OCI-LY7 (cell line): ENCODE measurements around the gene NR1I2. TPM values are rescaled to one million over a fixed set of nuclear protein-coding genes. Genes with fewer than 3 reads are reported as not detected.

Source experiments
- BruUV-seq: library from RNA; stranded (reverse); fragments of 400-500 nt; replicated peaks from 2 replicates; lab custom pipeline; 2021; lab: Mats Ljungman, UMichigan
- CTCF ChIA-PET: fragments of 300-600 bp; sonication (Branson Sonifier 250); formaldehyde crosslinking; loops from one replicate; lab custom pipeline; 2022; ENCODE audit warnings: antibody characterized with exemption; ENCODE audit not compliant: unreplicated experiment; lab: Charles Lee
- POLR2A ChIA-PET: fragments of 300-600 bp; sonication (Branson Sonifier 250); formaldehyde crosslinking; loops from one replicate; lab custom pipeline; 2022; ENCODE audit warnings: antibody characterized with exemption; lab: Charles Lee
- DNase-seq: peaks from one replicate; pipeline ENCODE4 v3.0.0-alpha.2; 2015; ENCODE audit warnings: low spot score
- H2AFZ ChIP-seq: fragments of 200-600 bp; sonication (generic), shearing (Covaris generic); 2 replicates; pipeline ENCODE4 v1.6.1; 2014; ENCODE audit warnings: mild to moderate bottlenecking, antibody characterized with exemption, low read length, moderate library complexity
- H3K27ac ChIP-seq: fragments of 200-600 bp; sonication (generic); 2 replicates; pipeline ENCODE4 v1.5.1; 2014; ENCODE audit warnings: mixed run types, low read depth, mild to moderate bottlenecking, moderate library complexity, low read length, inconsistent platforms; ENCODE audit not compliant: poor library complexity, severe bottlenecking
- H3K36me3 ChIP-seq: fragments of 200-600 bp; sonication (generic); 2 replicates; pipeline ENCODE4 v1.6.1; 2014; ENCODE audit warnings: mild to moderate bottlenecking, antibody characterized with exemption, low read length, moderate library complexity, mixed read lengths; ENCODE audit not compliant: insufficient read depth
- H3K4me1 ChIP-seq: fragments of 200-600 bp; sonication (generic); 2 replicates; pipeline ENCODE4 v1.5.1; 2014; ENCODE audit warnings: mild to moderate bottlenecking, low read length; ENCODE audit not compliant: insufficient read depth, poor library complexity, severe bottlenecking
- H3K4me2 ChIP-seq: fragments of 200-600 bp; sonication (generic); 2 replicates; pipeline ENCODE4 v1.6.1; 2014; ENCODE audit warnings: mild to moderate bottlenecking, low read length
- H3K4me3 ChIP-seq: fragments of 200-600 bp; sonication (generic); 2 replicates; pipeline ENCODE4 v1.5.1; 2014; ENCODE audit warnings: mild to moderate bottlenecking, low read depth, low read length; ENCODE audit not compliant: poor library complexity, severe bottlenecking
- H3K79me2 ChIP-seq: fragments of 200-600 bp; sonication (generic); 2 replicates; pipeline ENCODE4 v1.6.1; 2016; ENCODE audit warnings: low read depth, mild to moderate bottlenecking, low read length, moderate library complexity, mixed read lengths; ENCODE audit not compliant: insufficient read depth
- H3K9me2 ChIP-seq: fragments of 200-600 bp; sonication (generic); 2 replicates; pipeline ENCODE4 v1.6.1; 2016; ENCODE audit warnings: mild to moderate bottlenecking, low read length, mixed read lengths; ENCODE audit not compliant: insufficient read depth
- H3K9me3 ChIP-seq: fragments of 200-600 bp; sonication (generic); 2 replicates; pipeline ENCODE4 v1.6.1; 2014; ENCODE audit warnings: mild to moderate bottlenecking, mixed run types, low read length, mixed read lengths
- H4K20me1 ChIP-seq: fragments of 200-600 bp; sonication (generic); 2 replicates; pipeline ENCODE4 v1.6.1; 2014; ENCODE audit warnings: mild to moderate bottlenecking, antibody characterized with exemption, low read length, moderate library complexity, mixed read lengths; ENCODE audit not compliant: insufficient read depth
- EZH2phosphoT487 ChIP-seq: fragments of 200-600 bp; sonication (generic); IDR thresholded peaks from 2 replicates; pipeline ENCODE4 v1.6.1; 2018; ENCODE audit warnings: low read depth, borderline replicate concordance, mild to moderate bottlenecking, mixed run types, antibody characterized with exemption, low read length, moderate library complexity, mixed read lengths
- intact Hi-C: fragments of 100-400 bp; cut with micrococcal nuclease; formaldehyde crosslinking; loops from one replicate; pipeline ENCODE4 v1.10.0; 2022; ENCODE audit not compliant: unreplicated experiment
- total RNA-seq, 2 experiments: library from RNA; depleted of rRNA in 1 of 2; stranded (reverse); fragments of >200 nt in 1 of 2; shearing (Covaris generic) in 1 of 2; gene quantifications; 2 replicates each; pipeline ENCODE4 v1.2.3, GENCODE V29; 2014 to 2022
- TF ChIP-seq, protein P1 (sequence below): fragments of 200-600 bp; sonication (generic); conservative IDR thresholded peaks from 2 replicates; pipeline ENCODE4 v1.5.1; 2014; ENCODE audit warnings: mild to moderate bottlenecking, antibody characterized with exemption, low read length, moderate library complexity, mixed read lengths

Gene NR1I2
- total RNA-seq, 2 experiments from 2014 or later, result not detected

DNA sequence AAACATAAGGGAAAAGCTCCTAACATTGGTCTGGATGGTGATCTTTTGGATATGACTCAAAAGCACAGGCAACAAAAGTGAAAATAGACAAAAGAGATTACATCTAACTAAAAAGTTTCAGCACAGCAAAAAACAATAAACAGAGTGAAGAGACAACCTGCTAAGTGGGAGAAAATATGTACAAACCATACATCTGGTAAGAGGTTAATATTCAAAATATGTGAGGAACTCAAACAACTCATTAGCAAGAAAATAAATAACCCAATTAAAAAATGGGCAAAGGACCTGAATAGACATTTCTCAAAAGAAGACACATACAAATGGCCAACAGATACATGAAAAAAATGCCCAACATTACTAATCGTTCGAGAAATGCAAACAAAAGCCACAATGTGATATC lies 19.0 kb upstream of the NR1I2 start:
- ChIA-PET CTCF (no interaction called here), POLR2A (no interaction called here)
- Histone ChIP-seq H3K36me3 (no peaks in the 10 kb centered on the region), H3K27ac (no peak overlapping the region), H4K20me1 (no peaks in the 10 kb centered on the region), H3K4me2 (no peak overlapping the region), H2AFZ (no peak overlapping the region), H3K4me3 (no peak overlapping the region), H3K9me2 (no peaks in the 10 kb centered on the region), H3K4me1 (no peaks in the 10 kb centered on the region), H3K79me2 (no peaks in the 10 kb centered on the region), H3K9me3 (no peaks in the 10 kb centered on the region)
- no peak for TF ChIP-seq EZH2phosphoT487
- TF ChIP-seq, protein P1, sequence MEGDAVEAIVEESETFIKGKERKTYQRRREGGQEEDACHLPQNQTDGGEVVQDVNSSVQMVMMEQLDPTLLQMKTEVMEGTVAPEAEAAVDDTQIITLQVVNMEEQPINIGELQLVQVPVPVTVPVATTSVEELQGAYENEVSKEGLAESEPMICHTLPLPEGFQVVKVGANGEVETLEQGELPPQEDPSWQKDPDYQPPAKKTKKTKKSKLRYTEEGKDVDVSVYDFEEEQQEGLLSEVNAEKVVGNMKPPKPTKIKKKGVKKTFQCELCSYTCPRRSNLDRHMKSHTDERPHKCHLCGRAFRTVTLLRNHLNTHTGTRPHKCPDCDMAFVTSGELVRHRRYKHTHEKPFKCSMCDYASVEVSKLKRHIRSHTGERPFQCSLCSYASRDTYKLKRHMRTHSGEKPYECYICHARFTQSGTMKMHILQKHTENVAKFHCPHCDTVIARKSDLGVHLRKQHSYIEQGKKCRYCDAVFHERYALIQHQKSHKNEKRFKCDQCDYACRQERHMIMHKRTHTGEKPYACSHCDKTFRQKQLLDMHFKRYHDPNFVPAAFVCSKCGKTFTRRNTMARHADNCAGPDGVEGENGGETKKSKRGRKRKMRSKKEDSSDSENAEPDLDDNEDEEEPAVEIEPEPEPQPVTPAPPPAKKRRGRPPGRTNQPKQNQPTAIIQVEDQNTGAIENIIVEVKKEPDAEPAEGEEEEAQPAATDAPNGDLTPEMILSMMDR, result no peak
- intact Hi-C loops, result no loop called here
- BruUV-seq, result no TSS peak
- DNase-seq, result no peak

DNA sequence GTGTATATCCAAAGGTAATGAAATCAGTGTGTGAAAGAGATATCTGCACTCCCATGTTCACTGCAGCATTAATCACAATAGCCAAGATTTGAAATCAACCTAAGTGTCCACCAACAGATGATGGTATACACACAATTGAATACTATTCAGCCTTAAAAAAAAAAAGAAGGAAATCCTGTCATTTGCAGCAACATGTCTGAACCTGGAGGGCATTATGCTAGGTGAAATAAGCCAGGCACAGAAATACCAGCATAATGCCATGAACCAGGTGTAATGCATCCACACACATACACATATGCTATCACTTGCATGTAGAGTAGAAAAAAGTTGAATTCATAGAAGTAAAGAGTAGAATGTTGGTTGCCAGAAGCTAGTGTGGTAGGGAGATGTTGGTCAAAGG lies 18.4 kb upstream of the NR1I2 start:
- Histone ChIP-seq H3K4me3 (no peak overlapping the region), H3K79me2 (no peaks in the 10 kb centered on the region), H4K20me1 (no peaks in the 10 kb centered on the region), H2AFZ (no peak overlapping the region), H3K4me1 (no peaks in the 10 kb centered on the region), H3K36me3 (no peaks in the 10 kb centered on the region), H3K4me2 (no peak overlapping the region), H3K9me3 (no peaks in the 10 kb centered on the region), H3K9me2 (no peaks in the 10 kb centered on the region), H3K27ac (no peak overlapping the region)
- DNase-seq, result no peak
- POLR2A ChIA-PET, result no interaction called here
- intact Hi-C loops, result no loop called here
- CTCF ChIA-PET, result no interaction called here
- no peak for TF ChIP-seq EZH2phosphoT487
- TF ChIP-seq, protein P1, result no peak
- no TSS peak for BruUV-seq

- H3K4me3 ChIP-seq, result no peak overlapping the region
- H3K4me1 ChIP-seq, result no peaks in the 10 kb centered on the region
- no peaks in the 10 kb centered on the region for H3K36me3 ChIP-seq
- no peaks in the 10 kb centered on the region for H4K20me1 ChIP-seq
- no TSS peak for BruUV-seq
- H3K79me2 ChIP-seq, result no peaks in the 10 kb centered on the region
- H3K27ac ChIP-seq, result no peak overlapping the region
- no peak for DNase-seq
- ChIA-PET CTCF (no interaction called here), POLR2A (interaction anchor here (0.6 to 0.8 kb wide), 2 partner anchors 15 to 747 kb away, joined by 3 read pairs; no protein-coding TSS in a partner anchor)
- H3K9me2 ChIP-seq, result no peaks in the 10 kb centered on the region
- TF ChIP-seq EZH2phosphoT487, result no peak
- TF ChIP-seq, protein P1, result no peak
- no peak overlapping the region for H3K4me2 ChIP-seq
- intact Hi-C loops, result no loop called here
- no peaks in the 10 kb centered on the region for H3K9me3 ChIP-seq
- no peak overlapping the region for H2AFZ ChIP-seq
Observed at GRCh38 chr3:119765239-119765638, 16.7 kb upstream of the NR1I2 start.
